ENCODE measurements around the gene FOSL2. TPM values are rescaled to one million over a fixed set of nuclear protein-coding genes. Genes with fewer than 3 reads are reported as not detected.
"Not testable (repeated sequence)": the region's sequence is repeated elsewhere in the genome, so short reads cannot be mapped to it uniquely, and the experiment has no call there.

Gene FOSL2
- total RNA-seq, 2 experiments from 2014 or later = 0.35 to 1.0 TPM

DNA sequence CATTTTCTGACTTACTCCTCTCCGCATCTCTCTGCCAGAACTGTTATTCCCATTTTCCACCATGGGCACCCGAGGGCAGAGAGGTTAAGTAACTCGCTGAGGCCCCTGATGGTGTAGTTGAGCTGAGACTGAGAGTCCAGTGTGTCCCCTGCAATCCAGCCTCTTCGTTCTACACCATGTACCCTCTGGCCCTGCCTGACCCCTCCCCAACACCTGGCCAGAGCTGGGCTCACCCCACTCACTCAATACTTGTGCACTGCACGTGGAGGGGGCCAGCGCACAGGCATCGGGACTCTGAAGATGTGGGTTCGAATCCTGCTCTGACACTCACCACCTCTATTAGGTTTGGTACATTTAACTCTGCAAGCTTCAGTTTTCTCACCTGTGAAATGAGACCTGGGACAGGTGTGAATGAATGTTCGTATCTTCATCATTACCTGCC is 24.3 kb upstream of the FOSL2 start:
- POLR2A ChIA-PET = interaction anchor here (0.6 kb wide), 1 partner anchor 22 kb away, joined by 3 read pairs; no protein-coding TSS in a partner anchor

DNA sequence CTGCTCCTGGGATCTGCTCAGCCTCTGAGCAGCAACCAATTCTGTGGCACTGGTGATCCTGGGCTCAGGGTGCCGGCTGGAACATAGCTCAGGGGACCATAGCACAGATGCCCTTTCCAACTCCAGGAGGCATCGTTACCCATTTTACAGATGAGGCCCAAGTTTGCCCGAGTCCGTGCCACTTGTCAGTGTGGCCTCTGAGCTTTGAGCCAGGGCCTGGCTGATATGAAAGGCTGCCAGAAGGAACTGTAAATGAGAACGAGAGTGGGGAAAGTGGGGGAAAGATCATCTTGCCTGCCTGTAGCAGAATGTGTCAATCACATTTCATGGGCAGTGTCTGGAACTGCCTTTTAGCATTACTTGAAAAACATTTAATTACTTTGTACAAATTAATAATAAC is 23.3 kb upstream of the FOSL2 start:
- Histone ChIP-seq H2AFZ (ENCODE audit: low read length) (no peak overlapping the region), H3K36me3 (ENCODE audit: insufficient read depth, low read length) (no peaks in the 10 kb centered on the region), H3K4me3 (ENCODE audit: low read depth, low read length, poor library complexity, severe bottlenecking) (no peak overlapping the region), H3K9me3 (ENCODE audit: low read length) (no peaks in the 10 kb centered on the region), H3K79me2 (ENCODE audit: insufficient read depth, low read depth, low read length) (no peaks in the 10 kb centered on the region), H3K4me1 (ENCODE audit: insufficient read depth, low read length, poor library complexity, severe bottlenecking) (no peaks in the 10 kb centered on the region), H3K27ac (ENCODE audit: low read depth, low read length, poor library complexity, severe bottlenecking) (no peak overlapping the region), H3K9me2 (ENCODE audit: insufficient read depth, low read length) (no peaks in the 10 kb centered on the region), H3K4me2 (ENCODE audit: low read length) (no peak overlapping the region), H4K20me1 (ENCODE audit: insufficient read depth, low read length) (no peaks in the 10 kb centered on the region)
- no peak for TF ChIP-seq EZH2phosphoT487 (IDR thresholded peaks at IDR 0.05; ENCODE audit: borderline replicate concordance, low read depth, low read length)
- TF ChIP-seq, protein P1, sequence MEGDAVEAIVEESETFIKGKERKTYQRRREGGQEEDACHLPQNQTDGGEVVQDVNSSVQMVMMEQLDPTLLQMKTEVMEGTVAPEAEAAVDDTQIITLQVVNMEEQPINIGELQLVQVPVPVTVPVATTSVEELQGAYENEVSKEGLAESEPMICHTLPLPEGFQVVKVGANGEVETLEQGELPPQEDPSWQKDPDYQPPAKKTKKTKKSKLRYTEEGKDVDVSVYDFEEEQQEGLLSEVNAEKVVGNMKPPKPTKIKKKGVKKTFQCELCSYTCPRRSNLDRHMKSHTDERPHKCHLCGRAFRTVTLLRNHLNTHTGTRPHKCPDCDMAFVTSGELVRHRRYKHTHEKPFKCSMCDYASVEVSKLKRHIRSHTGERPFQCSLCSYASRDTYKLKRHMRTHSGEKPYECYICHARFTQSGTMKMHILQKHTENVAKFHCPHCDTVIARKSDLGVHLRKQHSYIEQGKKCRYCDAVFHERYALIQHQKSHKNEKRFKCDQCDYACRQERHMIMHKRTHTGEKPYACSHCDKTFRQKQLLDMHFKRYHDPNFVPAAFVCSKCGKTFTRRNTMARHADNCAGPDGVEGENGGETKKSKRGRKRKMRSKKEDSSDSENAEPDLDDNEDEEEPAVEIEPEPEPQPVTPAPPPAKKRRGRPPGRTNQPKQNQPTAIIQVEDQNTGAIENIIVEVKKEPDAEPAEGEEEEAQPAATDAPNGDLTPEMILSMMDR (conservative IDR thresholded peaks at IDR 0.05; ENCODE audit: low read length) = no peak
- no TSS peak for BruUV-seq (replicated peaks)
- intact Hi-C loops (cut with micrococcal nuclease; ENCODE audit: unreplicated experiment) = no loop called here
- POLR2A ChIA-PET = no interaction called here
- CTCF ChIA-PET (ENCODE audit: unreplicated experiment) = no interaction called here
- DNase-seq (ENCODE audit: low spot score) = no peak

More for the DNA sequence above, 24.3 kb upstream of the FOSL2 start:
- TF ChIP-seq, protein P1 (conservative IDR thresholded peaks at IDR 0.05; ENCODE audit: low read length) = no peak
- no peak for TF ChIP-seq EZH2phosphoT487 (IDR thresholded peaks at IDR 0.05; ENCODE audit: borderline replicate concordance, low read depth, low read length)
- intact Hi-C loops (cut with micrococcal nuclease; ENCODE audit: unreplicated experiment) = no loop called here
- H2AFZ ChIP-seq (ENCODE audit: low read length) = no peak overlapping the region
- H3K9me2 ChIP-seq (ENCODE audit: insufficient read depth, low read length) = no peaks in the 10 kb centered on the region
- H3K79me2 ChIP-seq (ENCODE audit: insufficient read depth, low read depth, low read length) = no peaks in the 10 kb centered on the region
- CTCF ChIA-PET (ENCODE audit: unreplicated experiment) = no interaction called here
- H3K9me3 ChIP-seq (ENCODE audit: low read length) = no peaks in the 10 kb centered on the region
- H3K36me3 ChIP-seq (ENCODE audit: insufficient read depth, low read length) = no peaks in the 10 kb centered on the region
- H3K27ac ChIP-seq (ENCODE audit: low read depth, low read length, poor library complexity, severe bottlenecking) = no peak overlapping the region
- no peak for DNase-seq (ENCODE audit: low spot score)
- H4K20me1 ChIP-seq (ENCODE audit: insufficient read depth, low read length) = no peaks in the 10 kb centered on the region
- BruUV-seq (replicated peaks) = no TSS peak
- no peak overlapping the region for H3K4me2 ChIP-seq (ENCODE audit: low read length)
- no peak overlapping the region for H3K4me3 ChIP-seq (ENCODE audit: low read depth, low read length, poor library complexity, severe bottlenecking)
- no peaks in the 10 kb centered on the region for H3K4me1 ChIP-seq (ENCODE audit: insufficient read depth, low read length, poor library complexity, severe bottlenecking)

DNA sequence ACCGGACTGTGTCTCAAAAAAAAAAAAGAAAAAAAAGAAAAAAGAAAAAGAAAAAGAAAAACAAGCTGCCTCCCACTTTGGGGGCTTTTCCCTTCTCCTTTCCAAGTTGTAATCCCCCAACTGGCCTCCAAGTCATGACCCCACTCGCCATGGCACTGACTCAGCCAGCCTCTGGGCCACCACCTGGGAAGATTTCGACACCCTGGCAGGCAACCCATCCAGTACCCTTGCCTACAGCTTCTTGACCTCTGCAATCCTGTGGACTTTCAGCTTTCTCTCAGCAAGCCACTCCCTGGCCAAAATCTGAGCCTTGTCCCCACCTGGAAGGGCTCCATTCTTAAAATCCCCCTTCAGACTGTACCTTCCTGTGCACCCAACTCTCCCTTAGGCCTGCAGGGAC is 22.3 kb upstream of the FOSL2 start:
- intact Hi-C loops (cut with micrococcal nuclease; ENCODE audit: unreplicated experiment) = no loop called here
- Histone ChIP-seq H3K36me3 (ENCODE audit: insufficient read depth, low read length) (no peaks in the 10 kb centered on the region), H4K20me1 (ENCODE audit: insufficient read depth, low read length) (no peaks in the 10 kb centered on the region), H3K4me3 (ENCODE audit: low read depth, low read length, poor library complexity, severe bottlenecking) (no peak overlapping the region), H2AFZ (ENCODE audit: low read length) (no peak overlapping the region), H3K4me2 (ENCODE audit: low read length) (no peak overlapping the region), H3K9me2 (ENCODE audit: insufficient read depth, low read length) (no peaks in the 10 kb centered on the region), H3K27ac (ENCODE audit: low read depth, low read length, poor library complexity, severe bottlenecking) (no peak overlapping the region), H3K4me1 (ENCODE audit: insufficient read depth, low read length, poor library complexity, severe bottlenecking) (no peaks in the 10 kb centered on the region), H3K79me2 (ENCODE audit: insufficient read depth, low read depth, low read length) (no peaks in the 10 kb centered on the region), H3K9me3 (ENCODE audit: low read length) (no peaks in the 10 kb centered on the region)
- POLR2A ChIA-PET = interaction anchor here (0.6 kb wide), 1 partner anchor 12 kb away, joined by 4 read pairs; no protein-coding TSS in a partner anchor
- CTCF ChIA-PET (ENCODE audit: unreplicated experiment) = no interaction called here
- BruUV-seq (replicated peaks) = no TSS peak
- no peak for DNase-seq (ENCODE audit: low spot score)
- TF ChIP-seq EZH2phosphoT487 (IDR thresholded peaks at IDR 0.05; ENCODE audit: borderline replicate concordance, low read depth, low read length) = no peak

DNA sequence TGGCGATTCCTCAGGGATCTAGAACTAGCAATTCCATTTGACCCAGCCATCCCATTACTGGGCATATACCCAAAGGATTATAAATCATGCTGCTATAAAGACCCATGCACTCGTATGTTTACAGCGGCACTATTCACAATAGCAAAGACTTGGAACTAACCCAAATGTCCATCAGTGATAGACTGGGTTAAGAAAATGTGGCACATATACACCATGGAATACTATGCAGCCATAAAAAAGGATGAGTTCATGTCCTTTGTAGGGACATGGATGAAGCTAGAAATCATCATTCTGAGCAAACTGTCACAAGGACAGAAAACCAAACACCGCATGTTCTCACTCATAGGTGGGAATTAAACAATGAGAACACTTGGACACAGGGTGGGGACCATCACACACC is 20.9 kb upstream of the FOSL2 start:
- H3K9me2 ChIP-seq (ENCODE audit: insufficient read depth, low read length); H3K9me3 ChIP-seq (ENCODE audit: low read length); intact Hi-C loops (cut with micrococcal nuclease; ENCODE audit: unreplicated experiment); H3K4me3 ChIP-seq (ENCODE audit: low read depth, low read length, poor library complexity, severe bottlenecking); H3K4me2 ChIP-seq (ENCODE audit: low read length); H3K27ac ChIP-seq (ENCODE audit: low read depth, low read length, poor library complexity, severe bottlenecking); H3K36me3 ChIP-seq (ENCODE audit: insufficient read depth, low read length); H2AFZ ChIP-seq (ENCODE audit: low read length); CTCF ChIA-PET (ENCODE audit: unreplicated experiment); H3K79me2 ChIP-seq (ENCODE audit: insufficient read depth, low read depth, low read length); H3K4me1 ChIP-seq (ENCODE audit: insufficient read depth, low read length, poor library complexity, severe bottlenecking); BruUV-seq (replicated peaks); POLR2A ChIA-PET; H4K20me1 ChIP-seq (ENCODE audit: insufficient read depth, low read length); DNase-seq (ENCODE audit: low spot score): not testable (repeated sequence)
